ENCODE measurements around the gene COL21A1.

The COL21A1 gene

GRCh38 chr6:56246881-56247653 lies at the start of gene COL21A1:
Gene COL21A1, minus strand, starts transcription at chr6:56247580. Its CDS starts 64,962 bp downstream, at chr6:56182618.
- Mint-ChIP-seq H3K9me3 (peaks cover 6% of the 10 kb centered on the region), H3K27ac (ENCODE audit: low read depth) (no peak within 1 kb of the TSS), H3K4me3 (no peak within 1 kb of the TSS), H3K36me3 (ENCODE audit: insufficient read depth) (no peaks in the 10 kb centered on the region), H3K4me1 (no peaks in the 10 kb centered on the region), H3K27me3 (no peaks in the 10 kb centered on the region)
- no peak for DNase-seq (ENCODE audit: low spot score in 2 of 2)
- ATAC-seq (replicated peaks; ENCODE audit: extremely low read depth, poor library complexity, severe bottlenecking): no peak

GRCh38 chr6:56293781-56294180 lies 46.4 kb upstream of the COL21A1 start:
- Mint-ChIP-seq H3K4me1 (no peaks in the 10 kb centered on the region), H3K27me3 (no peaks in the 10 kb centered on the region), H3K9me3 (no peaks in the 10 kb centered on the region), H3K27ac (ENCODE audit: low read depth) (no peak overlapping the region), H3K4me3 (no peak overlapping the region), H3K36me3 (ENCODE audit: insufficient read depth) (peaks cover 2% of the 10 kb centered on the region)
- no peak for ATAC-seq (replicated peaks; ENCODE audit: extremely low read depth, poor library complexity, severe bottlenecking)
- DNase-seq (ENCODE audit: low spot score in 2 of 2): no peak

GRCh38 chr6:56292505-56293181 lies 45.3 kb upstream of the COL21A1 start:
- H3K4me1 Mint-ChIP-seq: no peaks in the 10 kb centered on the region
- no peaks in the 10 kb centered on the region for H3K27me3 Mint-ChIP-seq
- H3K36me3 Mint-ChIP-seq (ENCODE audit: insufficient read depth): peaks cover 2% of the 10 kb centered on the region
- no peak overlapping the region for H3K4me3 Mint-ChIP-seq
- no peak overlapping the region for H3K27ac Mint-ChIP-seq (ENCODE audit: low read depth)
- DNase-seq (ENCODE audit: low spot score in 2 of 2): no peak
- peaks cover 2% of the 10 kb centered on the region for H3K9me3 Mint-ChIP-seq
- no peak for ATAC-seq (replicated peaks; ENCODE audit: extremely low read depth, poor library complexity, severe bottlenecking)

DNA sequence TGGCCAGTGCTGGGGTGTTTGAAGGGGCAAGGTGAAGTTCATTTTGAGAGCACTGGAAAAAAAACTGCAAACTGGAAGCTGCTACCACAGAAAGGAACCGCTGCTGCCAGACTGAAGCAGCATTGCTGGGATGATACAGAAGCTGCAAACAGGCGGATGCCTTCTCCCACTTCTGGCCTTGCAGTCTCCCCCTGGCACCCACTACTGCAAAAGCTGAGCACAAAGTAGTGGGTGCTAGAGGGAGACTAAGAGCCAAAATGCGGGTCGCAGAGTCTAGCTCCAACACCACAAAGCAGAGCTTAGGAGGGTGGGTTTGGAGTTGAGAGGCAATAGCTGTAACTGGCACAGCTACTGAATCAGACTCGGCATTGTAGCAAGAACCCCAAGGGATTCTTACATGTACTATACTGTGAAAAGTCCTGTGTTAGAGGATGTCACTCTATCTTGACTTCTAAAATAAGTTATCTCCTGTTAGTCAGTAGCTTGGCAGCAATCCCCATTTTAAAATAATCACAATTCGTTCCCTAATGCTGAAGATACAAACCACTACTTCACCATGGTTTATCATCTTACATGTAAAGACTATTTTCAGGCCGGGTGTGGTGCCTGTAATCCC lies 44.0 kb upstream of the COL21A1 start:
- H3K27me3 Mint-ChIP-seq: no peaks in the 10 kb centered on the region
- H3K9me3 Mint-ChIP-seq: peaks cover 7% of the 10 kb centered on the region
- peaks cover 2% of the 10 kb centered on the region for H3K36me3 Mint-ChIP-seq (ENCODE audit: insufficient read depth)
- no peak for ATAC-seq (replicated peaks; ENCODE audit: extremely low read depth, poor library complexity, severe bottlenecking)
- H3K27ac Mint-ChIP-seq (ENCODE audit: low read depth): no peak overlapping the region
- H3K4me3 Mint-ChIP-seq: no peak overlapping the region
- no peak for DNase-seq (ENCODE audit: low spot score in 2 of 2)
- no peaks in the 10 kb centered on the region for H3K4me1 Mint-ChIP-seq

- Mint-ChIP-seq H3K27ac (ENCODE audit: low read depth) (no peak overlapping the region), H3K4me1 (no peaks in the 10 kb centered on the region), H3K9me3 (peaks cover 11% of the 10 kb centered on the region), H3K36me3 (ENCODE audit: insufficient read depth) (peaks cover 2% of the 10 kb centered on the region), H3K4me3 (no peak overlapping the region), H3K27me3 (no peaks in the 10 kb centered on the region)
- DNase-seq (ENCODE audit: low spot score in 2 of 2) (no peak), ATAC-seq (replicated peaks; ENCODE audit: extremely low read depth, poor library complexity, severe bottlenecking) (no peak)
Measured at GRCh38 chr6:56289721-56290120, 42.3 kb upstream of the COL21A1 start.

DNA sequence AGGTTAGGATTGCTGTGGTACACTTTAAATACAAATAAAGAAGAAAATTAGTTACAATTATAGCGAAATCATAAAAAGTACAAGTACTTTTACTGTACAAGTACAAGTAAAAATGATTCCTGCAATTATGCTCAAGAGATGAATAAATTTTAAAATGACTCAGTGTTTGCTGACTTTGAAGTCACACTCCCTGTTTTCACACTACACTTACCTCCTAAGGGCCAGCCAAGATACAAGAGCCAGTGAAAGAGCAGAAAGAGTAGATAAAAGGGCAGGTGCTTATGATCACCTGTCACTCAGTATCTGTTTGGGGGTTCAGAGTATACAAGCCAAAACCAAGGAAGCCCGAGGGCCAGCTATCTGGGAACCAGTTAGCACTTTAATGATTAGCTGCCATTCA lies 41.0 kb upstream of the COL21A1 start:
- Mint-ChIP-seq H3K4me1 (no peaks in the 10 kb centered on the region), H3K27me3 (no peaks in the 10 kb centered on the region), H3K9me3 (peaks cover 17% of the 10 kb centered on the region), H3K27ac (ENCODE audit: low read depth) (no peak overlapping the region), H3K4me3 (no peak overlapping the region), H3K36me3 (ENCODE audit: insufficient read depth) (peaks cover 2% of the 10 kb centered on the region)
- ATAC-seq (replicated peaks; ENCODE audit: extremely low read depth, poor library complexity, severe bottlenecking): no peak
- DNase-seq (ENCODE audit: low spot score in 2 of 2): no peak

GRCh38 chr6:56282391-56282790 lies 35.0 kb upstream of the COL21A1 start:
- ATAC-seq (replicated peaks; ENCODE audit: extremely low read depth, poor library complexity, severe bottlenecking) (no peak), DNase-seq (ENCODE audit: low spot score in 2 of 2) (no peak)
- Mint-ChIP-seq H3K9me3 (peaks cover 26% of the 10 kb centered on the region), H3K4me3 (no peak overlapping the region), H3K4me1 (no peaks in the 10 kb centered on the region), H3K36me3 (ENCODE audit: insufficient read depth) (no peaks in the 10 kb centered on the region), H3K27ac (ENCODE audit: low read depth) (no peak overlapping the region), H3K27me3 (no peaks in the 10 kb centered on the region)

GRCh38 chr6:56280126-56280525 lies 32.7 kb upstream of the COL21A1 start:
- ATAC-seq (replicated peaks; ENCODE audit: extremely low read depth, poor library complexity, severe bottlenecking): no peak
- peaks cover 23% of the 10 kb centered on the region for H3K9me3 Mint-ChIP-seq

DNA sequence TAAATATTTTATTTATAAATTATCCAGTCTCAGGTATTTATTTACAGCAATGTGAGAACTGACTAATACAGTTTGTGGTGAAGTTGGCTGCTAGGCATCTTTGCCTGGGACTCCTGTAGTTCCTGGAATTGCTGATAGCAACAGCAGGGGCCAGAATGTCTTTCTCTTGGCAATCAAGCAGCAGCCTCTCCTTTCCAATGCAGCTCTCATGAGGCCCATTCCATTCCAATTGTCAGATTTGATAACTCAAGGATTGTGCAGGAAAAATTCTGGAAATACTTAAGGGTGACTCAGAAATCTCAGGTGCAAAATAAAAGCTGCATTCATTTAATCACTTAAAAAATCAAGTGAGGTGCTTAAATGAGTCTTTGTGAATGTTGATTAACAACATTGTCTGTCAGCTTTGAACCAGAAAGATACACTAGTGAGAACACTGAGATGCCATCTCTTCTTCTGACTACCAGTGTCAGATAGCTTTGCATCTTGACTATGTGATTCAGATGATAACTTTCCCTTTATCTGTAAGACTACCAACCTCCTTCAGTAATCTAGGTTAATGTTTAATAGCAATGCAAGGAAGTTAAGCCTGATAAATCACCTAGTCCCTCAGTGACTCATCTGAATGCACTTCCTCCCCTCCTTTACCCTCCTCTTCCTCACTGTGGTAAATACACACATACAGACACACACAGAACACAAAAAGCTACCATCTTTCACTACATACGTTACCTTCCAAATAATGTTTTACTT lies 32.1 kb upstream of the COL21A1 start:
- no peak for DNase-seq (ENCODE audit: low spot score in 2 of 2)
- H3K9me3 Mint-ChIP-seq: peaks cover 17% of the 10 kb centered on the region

More at GRCh38 chr6:56280126-56280525, 32.7 kb upstream of the COL21A1 start:
- DNase-seq (ENCODE audit: low spot score in 2 of 2): no peak
- H3K27ac Mint-ChIP-seq (ENCODE audit: low read depth): no peak overlapping the region
- H3K4me3 Mint-ChIP-seq: no peak overlapping the region
- no peaks in the 10 kb centered on the region for H3K36me3 Mint-ChIP-seq (ENCODE audit: insufficient read depth)
- H3K27me3 Mint-ChIP-seq: no peaks in the 10 kb centered on the region
- H3K4me1 Mint-ChIP-seq: no peaks in the 10 kb centered on the region

DNA sequence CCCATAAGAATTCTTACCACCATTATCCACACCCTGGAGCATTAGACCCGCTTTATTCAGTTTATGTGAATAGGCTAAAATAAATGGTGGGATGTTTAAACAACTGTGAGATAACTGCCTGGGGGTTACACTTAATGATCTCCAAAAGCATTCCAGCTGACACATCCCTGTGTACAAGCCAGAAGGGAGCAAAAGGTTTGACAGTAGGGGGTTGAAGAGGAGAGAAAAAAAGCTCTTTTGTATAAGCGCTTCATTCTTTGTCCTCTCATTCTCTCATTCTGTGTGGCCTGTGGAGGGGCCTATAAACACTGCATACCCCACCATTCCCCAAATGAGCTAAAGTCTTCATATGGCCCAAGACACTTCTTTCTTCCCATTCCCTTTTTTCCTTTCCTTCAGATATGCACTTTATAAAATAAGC lies 30.8 kb upstream of the COL21A1 start:
- DNase-seq (ENCODE audit: low spot score in 2 of 2): no peak
- ATAC-seq (replicated peaks; ENCODE audit: extremely low read depth, poor library complexity, severe bottlenecking): no peak
- no peak overlapping the region for H3K4me3 Mint-ChIP-seq
- no peaks in the 10 kb centered on the region for H3K27me3 Mint-ChIP-seq
- H3K4me1 Mint-ChIP-seq: no peaks in the 10 kb centered on the region
- H3K36me3 Mint-ChIP-seq (ENCODE audit: insufficient read depth): no peaks in the 10 kb centered on the region
- no peak overlapping the region for H3K27ac Mint-ChIP-seq (ENCODE audit: low read depth)
- peaks cover 18% of the 10 kb centered on the region for H3K9me3 Mint-ChIP-seq

More for the DNA sequence above, 32.1 kb upstream of the COL21A1 start:
- H3K27me3 Mint-ChIP-seq: no peaks in the 10 kb centered on the region
- H3K4me1 Mint-ChIP-seq: no peaks in the 10 kb centered on the region
- no peak overlapping the region for H3K27ac Mint-ChIP-seq (ENCODE audit: low read depth)
- no peak overlapping the region for H3K4me3 Mint-ChIP-seq
- ATAC-seq (replicated peaks; ENCODE audit: extremely low read depth, poor library complexity, severe bottlenecking): no peak
- H3K36me3 Mint-ChIP-seq (ENCODE audit: insufficient read depth): no peaks in the 10 kb centered on the region

DNA sequence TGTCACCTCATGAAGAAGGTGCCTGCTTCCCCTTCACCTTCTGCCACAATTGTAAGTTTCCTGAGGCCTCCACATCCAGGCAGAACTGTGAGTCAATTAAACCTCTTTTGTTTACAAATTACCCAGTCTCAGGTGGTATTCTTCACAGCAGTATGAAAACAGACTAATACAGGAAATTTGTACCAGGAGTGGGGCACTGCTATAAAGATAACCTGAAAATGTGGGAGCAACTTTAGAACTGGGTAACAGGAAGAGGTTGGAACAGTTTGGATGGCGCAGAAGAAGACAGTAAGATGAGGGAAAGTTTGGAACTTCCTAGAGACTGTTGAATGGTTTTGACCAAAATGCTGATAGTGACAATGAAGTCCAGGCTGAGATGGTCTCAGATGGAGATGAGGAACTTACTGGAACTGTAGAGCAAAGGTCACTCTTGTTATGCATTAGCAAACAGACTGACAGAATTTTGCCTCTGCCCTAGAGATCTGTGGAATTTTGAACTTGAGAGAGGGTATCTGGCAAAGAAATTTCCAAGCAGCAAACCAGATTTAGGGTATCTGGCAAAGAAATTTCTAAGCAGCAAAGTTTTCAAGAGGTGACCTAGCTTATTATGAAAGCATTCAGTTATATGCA lies 23.5 kb upstream of the COL21A1 start:
- H3K4me1 Mint-ChIP-seq: no peaks in the 10 kb centered on the region
- H3K27me3 Mint-ChIP-seq: no peaks in the 10 kb centered on the region
- H3K9me3 Mint-ChIP-seq: peaks cover 22% of the 10 kb centered on the region
- ATAC-seq (replicated peaks; ENCODE audit: extremely low read depth, poor library complexity, severe bottlenecking) (no peak), DNase-seq (ENCODE audit: low spot score in 2 of 2) (no peak)
- no peak overlapping the region for H3K27ac Mint-ChIP-seq (ENCODE audit: low read depth)
- peaks cover 2% of the 10 kb centered on the region for H3K36me3 Mint-ChIP-seq (ENCODE audit: insufficient read depth)
- H3K4me3 Mint-ChIP-seq: no peak overlapping the region

DNA sequence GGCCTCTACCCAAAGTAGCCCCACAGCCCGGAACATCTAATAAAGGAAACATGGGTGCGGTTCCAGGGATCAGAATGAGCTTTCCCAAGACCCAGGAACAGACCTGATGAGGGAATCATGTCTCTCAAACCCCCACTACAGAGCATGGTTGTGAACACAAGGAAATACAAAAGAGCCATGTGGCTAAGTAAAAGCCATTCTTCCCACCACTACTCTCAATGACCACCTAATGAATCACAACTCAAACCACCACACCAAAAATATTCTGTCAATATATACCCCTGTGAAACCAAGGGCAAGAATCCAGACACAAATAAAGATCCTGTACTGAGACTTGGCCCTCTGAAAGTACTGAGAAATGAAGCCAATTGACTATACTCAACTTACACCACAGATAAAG lies 20.9 kb upstream of the COL21A1 start:
- no peak for DNase-seq (ENCODE audit: low spot score in 2 of 2)
- Mint-ChIP-seq H3K4me3 (no peak overlapping the region), H3K9me3 (peaks cover 25% of the 10 kb centered on the region), H3K27me3 (no peaks in the 10 kb centered on the region), H3K27ac (ENCODE audit: low read depth) (no peak overlapping the region), H3K36me3 (ENCODE audit: insufficient read depth) (peaks cover 2% of the 10 kb centered on the region), H3K4me1 (no peaks in the 10 kb centered on the region)
- no peak for ATAC-seq (replicated peaks; ENCODE audit: extremely low read depth, poor library complexity, severe bottlenecking)
